GM18511 (cell line): Measurements from ENCODE around the gene HIGD1A.
A peak's percentile ranks its signal among the peaks of the same experiment; 100 is the strongest.
"Not testable (repeated sequence)": the region's sequence is repeated elsewhere in the genome, so short reads cannot be mapped to it uniquely, and the experiment has no call there.

Experiments used
- ATAC-seq: cut with Tn5 transposase; IDR thresholded peaks from one replicate; pipeline ENCODE4 v1.9.1; 2021; ENCODE audit warnings: mild to moderate bottlenecking, moderate library complexity; ENCODE audit not compliant: unreplicated experiment

Gene HIGD1A

DNA sequence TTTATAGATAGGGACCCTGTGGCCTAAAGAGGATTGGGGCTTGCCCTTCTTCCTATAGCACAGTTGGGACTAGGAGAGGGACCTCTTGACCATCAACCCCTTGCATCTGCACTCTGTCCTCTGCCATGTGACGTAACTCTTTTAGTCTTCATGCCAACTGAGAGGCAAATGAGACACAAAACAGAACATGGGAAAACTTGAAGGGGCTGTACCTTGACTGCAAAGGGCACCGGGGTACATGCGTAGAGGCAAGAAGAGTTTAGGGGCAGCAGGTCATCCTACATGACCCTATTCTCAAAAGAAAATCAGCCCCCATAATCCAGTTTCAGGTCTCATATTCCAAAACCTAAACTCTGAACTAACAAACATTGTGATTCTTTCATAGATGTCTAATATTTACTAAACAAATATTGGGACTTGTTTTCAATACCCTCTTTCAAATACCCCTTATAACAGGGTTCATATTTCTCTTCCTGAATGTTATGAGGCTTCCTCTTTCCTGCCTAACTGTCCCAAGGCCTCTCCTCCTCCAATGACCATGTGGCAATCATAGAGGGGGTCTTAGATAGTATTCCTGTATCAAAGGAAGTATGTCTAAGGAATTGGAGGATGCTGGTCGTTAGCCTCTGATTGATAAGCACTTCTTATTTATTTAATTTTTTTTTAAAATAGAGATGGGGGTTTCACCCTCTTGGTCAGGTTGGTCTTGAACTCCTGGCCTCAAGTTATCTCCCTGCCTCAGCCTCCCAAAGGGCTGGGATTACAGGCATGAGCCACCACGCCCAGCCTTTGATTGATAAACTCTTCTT, 25.5 kb upstream of the HIGD1A start:
- ATAC-seq, result no peak

- ATAC-seq, result no peak
Measured at GRCh38 chr3:42829083-42829627, 24.9 kb upstream of the HIGD1A start.

DNA sequence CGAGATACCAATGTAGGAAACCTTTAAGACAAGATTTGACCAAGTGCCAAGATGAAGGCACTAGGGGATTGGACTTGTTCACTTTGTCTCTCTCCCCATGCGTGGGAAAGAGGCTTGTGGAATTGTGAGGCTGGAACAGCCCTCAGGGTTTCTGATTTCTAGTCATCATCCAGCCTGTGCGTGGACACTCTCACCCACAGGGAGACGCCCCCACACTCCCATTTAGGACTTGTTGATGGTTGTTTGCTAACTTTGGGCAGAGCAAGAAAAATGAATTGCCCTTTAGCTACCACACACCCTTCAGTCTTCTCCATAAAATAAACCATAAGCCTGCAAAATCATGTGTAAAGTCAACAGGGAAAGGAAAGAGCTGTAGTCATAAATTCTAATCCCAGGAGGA, 23.4 kb upstream of the HIGD1A start:
- no peak for ATAC-seq

DNA sequence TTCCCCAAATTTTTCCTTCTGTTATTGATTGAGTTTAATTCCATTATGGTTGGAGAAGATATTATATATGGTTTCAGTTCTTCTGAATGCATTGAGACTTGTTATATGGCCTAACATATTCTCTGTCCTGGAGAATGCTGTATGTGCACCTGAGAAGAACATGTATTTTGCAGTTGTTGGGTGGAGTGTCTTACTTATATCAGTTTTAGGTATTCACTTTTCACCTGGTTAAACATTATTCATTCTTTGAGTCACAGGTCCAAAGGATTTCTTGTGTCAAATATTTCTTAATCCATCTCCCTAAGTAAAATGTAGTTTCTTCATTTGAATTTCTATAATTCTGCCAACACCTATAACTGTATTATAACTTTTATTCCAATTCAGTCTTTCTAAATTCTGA, 22.7 kb upstream of the HIGD1A start:
- ATAC-seq, result no peak

- no peak for ATAC-seq
Measured at GRCh38 chr3:42826141-42826540, 21.9 kb upstream of the HIGD1A start.

GRCh38 chr3:42823351-42823750, 19.1 kb upstream of the HIGD1A start:
- ATAC-seq, result no peak

GRCh38 chr3:42822828-42823227, 18.5 kb upstream of the HIGD1A start:
- no peak for ATAC-seq

- no peak for ATAC-seq
Measured at GRCh38 chr3:42820746-42821051, 16.4 kb upstream of the HIGD1A start.

GRCh38 chr3:42819351-42819965, 15.2 kb upstream of the HIGD1A start:
- ATAC-seq, result no peak

DNA sequence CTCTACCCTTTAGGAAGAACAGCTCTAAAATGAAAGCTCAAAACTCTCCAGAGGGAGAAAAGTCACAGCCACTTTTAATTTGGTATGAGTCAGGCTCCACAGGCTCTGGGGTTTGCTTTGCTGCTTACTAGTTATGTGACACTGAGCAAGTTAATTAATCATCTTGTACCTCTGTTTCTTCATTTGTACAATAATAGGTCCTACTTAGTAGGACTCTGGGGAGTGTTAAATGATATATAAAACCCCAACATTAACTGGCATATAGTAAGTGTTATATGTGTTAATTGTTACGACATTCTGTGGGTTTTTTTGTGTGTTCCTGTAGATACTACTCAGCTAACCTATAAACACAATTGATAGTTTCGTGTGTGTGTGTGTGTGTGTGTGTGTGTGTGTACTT, 11.5 kb upstream of the HIGD1A start:
- ATAC-seq, result no peak

DNA sequence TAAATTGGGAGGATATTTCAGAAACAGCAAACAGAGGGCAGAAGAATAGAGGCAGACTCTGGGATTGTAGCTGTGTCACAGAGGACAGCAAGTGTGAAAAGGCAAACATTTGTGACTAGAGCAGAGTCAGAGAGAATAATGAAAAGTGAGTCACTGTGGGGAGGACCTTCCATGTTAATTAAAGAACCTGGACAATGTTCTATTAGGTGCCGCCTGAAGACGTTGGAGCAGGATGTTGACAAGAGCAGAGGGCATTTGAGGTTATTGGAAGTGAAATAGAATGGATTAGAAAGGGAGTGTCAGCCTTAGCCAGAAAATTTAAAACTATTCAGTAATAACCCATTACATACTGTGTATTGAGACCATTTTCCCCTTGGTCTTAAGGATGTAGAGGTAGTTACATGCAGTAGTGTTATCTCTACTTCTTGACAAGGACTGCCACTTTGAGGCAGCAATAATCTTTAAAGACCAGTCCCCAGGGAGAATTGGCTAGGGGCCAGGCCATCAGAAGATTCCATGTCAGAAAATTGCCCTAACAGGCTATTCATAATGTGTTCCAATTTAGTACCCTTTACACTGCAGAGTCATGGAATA, 10.7 kb upstream of the HIGD1A start:
- ATAC-seq, result no peak

GRCh38 chr3:42814246-42814645, 10.0 kb upstream of the HIGD1A start:
- ATAC-seq, result no peak

DNA sequence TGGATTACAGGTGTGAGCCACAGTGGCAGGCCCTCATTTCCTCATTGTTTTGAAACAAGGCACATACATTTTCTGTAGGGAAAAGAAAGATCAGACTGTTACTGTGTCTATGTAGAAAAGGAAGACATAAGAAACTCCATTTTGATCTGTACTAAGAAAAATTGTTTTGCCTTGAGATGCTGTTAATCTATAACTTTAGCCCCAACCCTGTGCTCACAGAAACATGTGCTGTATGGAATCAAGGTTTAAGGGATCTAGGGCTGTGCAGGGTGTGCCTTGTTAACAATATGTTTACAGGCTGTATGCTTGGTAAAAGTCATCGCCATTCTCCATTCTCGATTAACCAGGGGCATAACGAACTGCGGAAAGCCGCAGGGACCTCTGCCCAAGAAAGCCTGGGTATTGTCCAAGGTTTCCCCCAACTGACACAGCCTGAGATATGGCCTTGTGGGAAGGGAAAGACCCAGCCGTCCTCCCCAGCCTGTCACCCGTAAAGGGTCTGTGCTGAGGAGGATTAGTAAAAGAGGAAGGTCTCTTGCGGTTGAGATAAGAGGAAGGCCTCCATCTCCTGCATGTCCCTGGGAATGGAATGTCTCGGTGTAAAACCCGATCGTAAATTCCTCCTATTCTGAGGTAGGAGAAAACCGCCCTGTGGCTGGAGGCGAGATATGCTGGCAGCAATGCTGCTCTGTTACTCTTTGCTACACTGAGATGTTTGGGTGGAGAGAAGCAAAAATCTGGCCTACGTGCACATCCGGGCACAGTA, 7.0 kb upstream of the HIGD1A start:
- ATAC-seq, result not testable (repeated sequence)

DNA sequence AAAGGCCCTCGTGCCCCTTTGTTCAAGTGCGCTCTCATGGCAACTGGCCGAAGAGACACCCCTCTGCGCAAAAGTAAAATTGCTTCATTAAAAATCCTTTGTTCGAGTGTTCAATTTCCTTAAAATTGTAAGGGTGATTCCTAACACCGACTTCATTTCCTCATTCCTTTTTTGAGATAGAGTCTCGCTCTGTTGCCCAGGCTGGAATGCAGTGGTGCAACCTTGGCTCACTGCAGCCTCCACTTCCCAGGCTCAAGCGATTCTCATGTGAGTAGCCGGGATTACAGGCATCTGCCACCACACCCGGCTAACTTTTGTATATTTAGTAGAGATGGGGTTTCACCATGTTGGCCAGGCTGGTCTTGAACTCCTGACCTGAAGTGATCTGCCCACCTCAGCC, 6.4 kb upstream of the HIGD1A start:
- not testable (repeated sequence) for ATAC-seq

DNA sequence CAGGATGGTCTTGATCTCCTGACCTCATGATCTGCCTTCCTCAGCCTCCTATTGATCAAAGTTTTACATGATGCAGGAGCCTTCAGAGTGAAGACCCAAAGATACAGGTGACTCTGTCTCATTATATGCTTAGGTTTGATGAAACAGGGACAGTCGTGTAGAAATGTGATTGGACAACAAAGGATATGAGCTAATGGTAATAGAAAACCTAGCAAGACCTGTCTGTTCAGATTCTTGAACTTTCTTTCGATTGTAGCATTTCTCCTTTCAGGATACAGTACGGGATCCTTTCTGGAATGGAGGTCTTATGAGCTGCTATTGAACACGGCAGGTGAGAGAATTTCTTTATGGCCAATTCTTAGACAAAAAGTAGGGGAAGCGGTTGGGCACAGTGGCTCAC, 4.9 kb upstream of the HIGD1A start, which contains the start of gene ACKR2:
TSS of gene ACKR2 (plus strand) at position 244 of the 400 bp plus-strand sequence. CDS start 55,058 bp downstream, outside the sequence.
- no peak for ATAC-seq

- no peak for ATAC-seq
Measured at GRCh38 chr3:42807929-42808328, 3.6 kb upstream of the HIGD1A start.

DNA sequence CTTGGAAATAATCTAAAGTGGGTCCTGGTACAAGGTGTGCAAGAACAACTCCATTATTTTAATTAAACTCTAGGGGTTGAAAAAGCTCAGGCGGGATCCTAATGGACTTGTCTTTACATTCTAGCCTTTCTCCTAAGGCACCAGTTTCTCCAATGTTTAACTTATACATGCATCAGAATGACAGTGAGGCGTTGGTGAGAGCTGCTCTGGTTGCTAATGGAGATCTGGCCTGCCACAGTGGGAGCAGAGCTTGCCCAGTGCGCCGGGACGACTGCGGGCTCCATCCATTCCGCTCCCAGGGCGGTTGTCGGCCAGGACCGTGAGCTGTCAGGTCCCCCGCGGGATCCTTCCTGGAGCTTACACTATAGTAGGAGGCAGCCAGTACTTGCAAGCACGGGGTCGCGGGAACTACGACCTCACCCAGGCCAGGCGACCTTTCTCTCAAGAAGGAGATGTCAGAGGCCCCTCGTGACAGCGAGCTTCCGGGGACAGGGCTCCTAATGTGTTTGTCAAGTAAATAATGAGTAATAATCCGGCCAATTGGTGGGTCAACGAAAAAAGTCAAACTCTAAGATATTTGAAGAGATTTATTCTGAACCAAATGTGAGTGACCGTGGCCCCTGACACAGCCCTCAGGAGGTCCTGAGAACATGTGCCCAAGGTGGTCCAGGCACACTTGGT, 991 bp upstream of the HIGD1A start:
- ATAC-seq, result no peak

GRCh38 chr3:42804831-42805132, 492 bp upstream of the HIGD1A start:
- peak; percentile 19 for ATAC-seq

DNA sequence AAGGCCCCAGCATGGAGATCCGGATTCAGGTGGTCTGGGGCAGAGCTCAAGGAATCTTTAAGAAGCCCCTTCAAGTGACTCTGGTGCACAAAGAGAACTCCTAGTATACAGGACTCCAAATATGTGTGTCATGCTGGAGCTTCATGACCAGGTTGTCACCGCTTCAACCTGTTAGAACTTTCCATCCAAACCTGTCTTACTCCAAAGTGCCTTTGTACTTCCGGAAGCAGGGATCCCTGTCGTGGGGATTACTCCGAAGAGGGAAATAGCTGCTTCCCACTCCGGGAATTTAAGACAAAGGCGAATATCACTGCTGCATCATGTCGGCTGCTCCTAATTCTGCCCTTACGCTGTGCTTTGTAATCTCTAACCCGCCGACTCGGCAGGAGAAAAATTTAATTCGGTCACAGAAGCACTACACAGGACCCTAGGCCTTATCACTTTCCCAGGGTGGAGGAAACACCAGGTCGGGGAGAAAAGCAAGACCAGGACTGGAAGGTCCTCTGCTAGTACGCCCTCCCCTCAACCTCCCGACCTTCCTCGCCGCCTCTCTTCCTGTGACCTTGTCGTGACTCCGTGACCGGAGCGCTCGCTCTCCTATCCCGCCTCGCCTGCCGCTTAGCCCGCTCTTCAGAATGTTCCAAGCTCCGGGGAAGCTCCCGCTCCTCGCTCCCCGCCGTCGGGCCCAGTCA, 730 bp downstream of the HIGD1A start:
- peak; percentile 24 for ATAC-seq

DNA sequence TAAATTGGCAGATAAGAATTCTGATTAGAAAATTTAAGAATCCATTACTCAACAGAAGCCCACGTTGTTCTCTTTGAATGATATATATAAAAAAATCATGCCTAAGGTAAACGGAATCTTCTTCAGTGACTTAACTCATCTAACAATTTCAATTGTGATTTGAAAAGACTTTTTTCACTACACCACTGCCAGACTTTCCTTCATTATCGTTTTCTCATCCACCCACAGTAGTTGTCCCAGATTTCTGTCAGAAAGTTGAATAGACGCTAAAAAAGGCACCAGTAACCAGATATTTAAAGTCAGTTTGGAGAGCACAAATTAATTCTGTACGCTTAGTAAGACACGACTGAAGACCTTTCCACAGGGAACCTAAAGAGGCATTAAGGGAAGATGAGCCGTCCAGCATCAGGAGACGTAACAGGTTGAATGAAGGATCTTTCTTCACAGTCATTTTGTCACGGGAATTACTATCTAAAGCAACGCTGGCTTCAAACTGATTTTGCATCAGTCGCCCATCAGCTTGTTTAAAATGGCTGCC, 1.3 kb downstream of the HIGD1A start:
- no peak for ATAC-seq
